H4 (cell line): ENCODE measurements around the gene RXRG. TPM values are rescaled to one million over a fixed set of nuclear protein-coding genes. Genes with fewer than 3 reads are reported as not detected.

ENCODE experiments used
- DNase-seq: peaks from one replicate; pipeline ENCODE4 v3.0.0-alpha.2; 2015; ENCODE audit warnings: low spot score
- total RNA-seq: library from RNA; depleted of rRNA; stranded (reverse); fragments of >200 nt; shearing (Covaris generic); gene quantifications from 2 replicates; pipeline ENCODE4 v1.2.3, GENCODE V29; 2014

RXRG gene
- total RNA-seq, 1 experiment from 2014 or later = not detected

- no peak for DNase-seq
Measured at GRCh38 chr1:165409657-165410358, 35.1 kb downstream of the RXRG start.

GRCh38 chr1:165408518-165408917 is 36.4 kb downstream of the RXRG start:
- DNase-seq = peak; percentile 87

GRCh38 chr1:165407398-165407797 is 37.5 kb downstream of the RXRG start:
- DNase-seq = no peak

GRCh38 chr1:165403835-165404482 is 41.0 kb downstream of the RXRG start:
- peak; percentile 17 for DNase-seq

GRCh38 chr1:165402517-165403111 is 42.3 kb downstream of the RXRG start:
- no peak for DNase-seq

GRCh38 chr1:165397944-165398343 is 47.0 kb downstream of the RXRG start:
- DNase-seq = peak; percentile 56

GRCh38 chr1:165395901-165396300 is 49.0 kb downstream of the RXRG start:
- no peak for DNase-seq

GRCh38 chr1:165395478-165395877 is 49.4 kb downstream of the RXRG start:
- no peak for DNase-seq

- peak; percentile 93 for DNase-seq
Measured at GRCh38 chr1:165392634-165393571, 52.0 kb downstream of the RXRG start.

- no peak for DNase-seq
Measured at GRCh38 chr1:165389609-165390008, 55.3 kb downstream of the RXRG start.

- no peak for DNase-seq
Measured at GRCh38 chr1:165387961-165388360, 57.0 kb downstream of the RXRG start.

GRCh38 chr1:165387505-165387904 is 57.4 kb downstream of the RXRG start:
- no peak for DNase-seq

- no peak for DNase-seq
Measured at GRCh38 chr1:165383599-165384405, 61.1 kb downstream of the RXRG start.

- DNase-seq = peak; percentile 35
Measured at GRCh38 chr1:165383067-165383466, 61.9 kb downstream of the RXRG start.

- no peak for DNase-seq
Measured at GRCh38 chr1:165381745-165382505, 63.0 kb downstream of the RXRG start.

GRCh38 chr1:165376811-165377311 is 68.1 kb downstream of the RXRG start:
- DNase-seq = no peak

- DNase-seq = peak; percentile 69
Measured at GRCh38 chr1:165376041-165376810, 68.7 kb downstream of the RXRG start.

GRCh38 chr1:165375623-165376022 is 69.3 kb downstream of the RXRG start:
- no peak for DNase-seq

- DNase-seq = no peak
Measured at GRCh38 chr1:165371588-165372225, 73.2 kb downstream of the RXRG start.
